GM12872 (cell line): ENCODE measurements around the gene WASF3.

Experiments
- CTCF ChIP-seq: IDR thresholded peaks from 3 replicates; pipeline ENCODE4 v1.5.1; 2011; ENCODE audit warnings: low read depth, mild to moderate bottlenecking, low read length, moderate library complexity; ENCODE audit not compliant: insufficient read depth

WASF3 gene

GRCh38 chr13:26534036-26534726 is 23.3 kb upstream of the WASF3 start:
- TF ChIP-seq CTCF, result no peak

- no peak for TF ChIP-seq CTCF
Observed at GRCh38 chr13:26538363-26539317, 18.8 kb upstream of the WASF3 start.

DNA sequence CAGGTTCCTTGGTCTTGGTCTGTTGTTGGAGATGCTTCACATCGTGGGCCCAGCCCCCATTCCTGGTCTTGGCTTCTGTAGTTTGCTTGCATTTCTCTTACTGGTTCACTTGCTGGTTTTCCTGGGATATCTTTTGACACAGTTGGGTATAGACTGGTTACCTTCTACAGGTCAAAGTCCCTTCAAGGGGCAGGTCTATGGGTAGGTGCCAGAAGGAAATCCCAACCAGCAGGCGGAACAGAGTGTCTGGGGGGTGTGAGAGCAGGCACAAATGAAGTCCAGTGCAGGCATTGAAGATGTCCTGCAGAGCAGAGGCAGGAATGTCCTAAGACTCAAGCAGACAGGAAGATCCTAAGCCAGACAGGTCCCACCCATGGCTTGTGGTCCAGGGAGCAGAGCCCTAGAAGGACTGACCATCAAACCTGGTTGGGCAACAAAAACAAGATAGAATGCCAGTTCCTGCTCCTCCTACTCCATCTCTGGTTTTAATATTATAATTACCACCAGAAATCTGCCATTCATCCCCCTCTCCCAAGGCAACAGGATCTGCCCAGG is 17.7 kb upstream of the WASF3 start:
- TF ChIP-seq CTCF, result no peak

- no peak for TF ChIP-seq CTCF
Observed at GRCh38 chr13:26540334-26540733, 17.1 kb upstream of the WASF3 start.

DNA sequence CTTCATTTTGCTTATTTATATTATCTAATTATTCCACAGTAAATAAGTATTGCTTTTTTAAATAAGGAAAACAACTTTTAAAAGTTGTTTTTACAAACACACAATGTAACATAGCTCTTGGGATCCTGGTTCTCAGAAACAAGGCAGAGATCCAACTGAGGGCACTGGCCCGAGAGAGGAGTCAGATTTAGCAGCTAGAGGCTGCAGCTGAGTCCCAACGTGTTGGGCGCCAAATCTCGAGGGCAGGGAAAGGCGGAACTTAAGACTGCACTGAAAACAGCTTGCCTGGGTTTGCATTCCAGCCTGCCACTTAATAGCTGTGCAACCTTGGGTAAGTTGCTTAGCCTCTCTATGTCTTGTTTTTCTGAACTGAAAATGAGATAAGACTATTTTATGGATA is 16.4 kb upstream of the WASF3 start:
- TF ChIP-seq CTCF, result no peak

GRCh38 chr13:26541678-26542568 is 15.6 kb upstream of the WASF3 start:
- no peak for TF ChIP-seq CTCF
